HG03103 (cell line): ENCODE data around the gene DGCR6L.
"Not testable (repeated sequence)": the region's sequence is repeated elsewhere in the genome, so short reads cannot be mapped to it uniquely, and the experiment has no call there.

Experiments used
- ATAC-seq: cut with Tn5 transposase; IDR thresholded peaks from one replicate; pipeline ENCODE4 v1.9.1; 2021; ENCODE audit warnings: low read depth; ENCODE audit not compliant: unreplicated experiment

The DGCR6L gene

DNA sequence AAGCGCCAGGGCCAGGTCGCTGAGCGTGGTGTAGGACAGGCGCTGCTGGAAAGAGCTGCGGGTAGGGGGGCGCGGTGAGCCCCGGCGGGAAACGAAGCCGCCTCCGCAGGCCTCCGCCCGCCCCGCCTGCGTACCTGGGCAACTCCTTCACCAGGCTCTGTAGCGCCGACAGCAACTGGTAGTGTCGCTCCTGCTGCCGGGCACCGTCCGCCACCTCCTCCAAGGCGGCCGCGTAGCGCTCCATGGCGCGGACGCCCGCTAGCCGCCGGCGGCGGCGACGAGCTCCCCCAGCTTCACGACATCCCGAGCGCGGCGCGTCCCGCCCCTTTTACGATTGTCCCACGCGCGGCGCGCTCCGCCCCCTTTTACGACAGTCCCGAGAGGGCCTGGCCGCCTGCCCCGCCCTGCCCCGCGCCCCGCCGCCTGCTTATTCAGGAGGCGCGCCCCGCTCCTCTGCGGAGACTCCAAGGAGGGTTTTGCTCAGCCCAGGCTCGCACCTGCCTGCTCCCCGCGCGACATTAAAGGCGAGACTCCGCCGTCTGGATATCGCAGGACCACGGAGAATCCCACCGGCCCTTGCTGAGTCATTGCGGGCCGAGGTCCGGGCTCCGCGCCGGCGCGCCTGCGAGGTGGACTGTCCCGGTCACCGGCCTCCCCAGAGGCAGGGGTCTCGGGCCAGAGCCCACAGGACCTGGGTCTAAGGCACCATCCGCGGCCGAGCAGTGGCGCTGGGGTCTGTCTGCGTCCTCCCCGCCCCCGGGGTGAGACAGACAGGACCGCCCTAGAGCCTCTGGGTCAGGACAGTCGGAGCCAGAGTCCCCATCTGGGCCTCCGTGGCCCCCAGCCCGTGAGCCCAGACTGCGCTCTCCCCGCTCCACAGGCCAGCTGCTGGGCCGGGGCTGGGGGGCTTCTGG is at the start of gene DGCR6L:
TSS of gene DGCR6L (minus strand) at position 316 of the 914 bp plus-strand sequence. CDS start at position 244, 72 bp downstream.
- no peak for ATAC-seq

DNA sequence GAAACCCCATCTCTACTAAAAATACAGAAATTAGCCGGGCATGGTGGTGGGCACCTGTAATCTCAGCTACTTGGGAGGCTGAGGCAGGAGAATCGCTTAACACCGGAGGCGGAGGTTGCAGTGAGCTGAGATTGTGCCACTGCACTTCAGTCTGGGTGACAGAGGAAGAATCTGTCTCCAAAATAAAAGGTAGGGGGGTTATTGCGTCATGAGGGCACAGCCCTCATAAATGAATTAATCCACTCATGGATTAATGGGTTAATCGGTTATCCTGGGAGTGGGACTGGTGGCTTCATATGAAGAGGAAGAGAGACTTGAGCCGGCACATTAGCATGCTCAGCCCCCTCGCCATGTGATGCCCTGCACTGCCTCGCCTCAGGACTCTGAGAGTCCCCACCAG is 49.0 kb upstream of the DGCR6L start:
- not testable (repeated sequence) for ATAC-seq

DNA sequence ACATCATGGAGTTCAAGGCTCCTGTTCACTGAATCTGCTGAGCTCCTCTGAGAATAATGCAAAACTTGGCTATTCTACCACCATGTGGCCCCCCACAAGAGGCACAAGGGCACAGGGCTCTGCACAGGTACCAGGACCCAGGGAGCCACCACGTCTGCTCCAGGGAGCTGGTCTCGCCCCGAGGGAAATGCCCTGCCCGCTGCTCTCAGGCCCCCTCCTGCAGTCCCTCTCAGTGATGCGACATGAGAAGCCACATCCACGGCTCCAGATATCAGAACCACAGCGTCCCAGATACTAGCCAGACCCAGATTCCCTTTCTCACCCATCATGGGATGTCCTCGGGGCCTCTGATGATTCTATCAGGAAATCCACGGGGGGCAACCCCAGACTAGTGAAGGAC is 47.0 kb upstream of the DGCR6L start:
- ATAC-seq: not testable (repeated sequence)

DNA sequence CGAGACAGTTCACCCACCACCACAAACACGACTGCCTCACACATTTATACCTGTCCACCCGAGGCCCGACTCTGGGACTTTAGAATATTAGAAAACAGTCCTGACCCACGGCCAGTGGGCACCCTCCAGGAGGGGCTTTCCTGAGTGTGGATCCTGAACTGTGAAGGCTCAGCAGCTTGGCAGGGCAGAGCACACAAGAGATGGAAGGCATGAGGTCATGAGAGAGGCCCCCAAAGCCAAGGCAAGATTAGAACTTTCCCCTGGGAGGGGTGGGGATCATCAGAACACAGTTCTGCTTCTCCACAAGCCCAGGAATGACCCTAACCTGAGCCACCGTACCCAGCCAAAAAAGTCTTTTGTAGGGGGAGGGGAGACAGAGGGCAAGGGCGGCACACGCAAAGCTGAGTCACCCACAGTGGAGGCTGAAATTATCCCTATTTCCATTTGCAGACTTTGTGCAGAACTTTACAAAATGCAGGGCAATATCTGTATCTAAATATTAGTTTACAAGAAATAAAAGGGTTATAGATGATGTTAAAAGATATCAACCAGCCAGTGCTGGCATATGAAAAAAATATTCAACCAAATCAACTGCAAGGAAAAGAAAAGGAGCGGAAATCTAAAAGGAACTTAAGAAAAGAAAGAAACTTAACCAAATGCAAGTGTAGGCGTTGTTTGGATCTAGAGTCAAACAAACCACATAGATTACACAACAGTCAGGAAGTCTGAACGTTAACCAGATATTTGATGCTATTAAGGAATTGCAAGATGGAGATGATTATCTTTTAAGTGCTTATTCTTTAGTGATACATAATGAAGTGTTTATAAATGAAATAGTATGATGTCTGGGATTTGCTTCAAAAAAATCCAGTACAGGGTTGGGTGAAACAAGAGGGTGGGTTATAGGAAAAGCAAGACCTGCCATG is 44.7 kb upstream of the DGCR6L start:
- not testable (repeated sequence) for ATAC-seq

DNA sequence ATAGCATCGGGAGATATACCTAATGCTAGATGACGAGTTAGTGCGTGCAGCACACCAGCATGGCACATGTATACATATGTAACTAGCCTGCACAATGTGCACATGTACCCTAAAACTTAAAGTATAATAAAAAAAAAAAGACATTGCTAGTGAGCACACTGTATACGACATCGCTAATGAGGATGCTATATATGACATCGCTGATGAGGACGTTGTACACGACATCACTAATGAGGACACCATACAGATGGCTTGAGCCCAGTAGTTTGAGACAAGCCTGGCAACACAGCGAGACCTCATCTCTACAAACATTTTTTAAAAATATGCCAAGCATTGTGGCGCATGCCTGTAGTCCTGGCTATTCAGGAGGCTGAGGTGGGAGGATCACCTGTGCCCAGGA is 42.5 kb upstream of the DGCR6L start:
- ATAC-seq: not testable (repeated sequence)

DNA sequence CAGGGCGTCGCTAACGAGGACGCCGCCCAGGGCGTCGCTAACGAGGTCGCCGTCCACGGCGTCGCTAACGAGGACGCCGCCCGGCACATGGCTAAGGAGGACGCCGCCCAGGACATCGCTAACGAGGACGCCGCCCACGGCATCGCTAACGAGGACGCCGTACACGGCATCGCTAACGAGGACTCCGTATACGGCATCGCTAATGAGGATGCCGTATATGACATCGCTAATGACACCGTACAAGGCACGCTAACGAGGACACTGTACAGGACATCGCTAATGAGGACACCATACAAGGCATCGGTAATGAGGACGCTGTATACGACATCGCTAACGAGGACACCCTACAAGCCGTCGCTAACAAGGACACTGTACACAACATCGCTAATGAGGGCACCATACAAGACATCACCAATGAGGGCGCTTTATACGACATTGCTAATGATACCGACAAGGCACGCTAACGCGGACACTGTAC is 41.9 kb upstream of the DGCR6L start:
- ATAC-seq: not testable (repeated sequence)

DNA sequence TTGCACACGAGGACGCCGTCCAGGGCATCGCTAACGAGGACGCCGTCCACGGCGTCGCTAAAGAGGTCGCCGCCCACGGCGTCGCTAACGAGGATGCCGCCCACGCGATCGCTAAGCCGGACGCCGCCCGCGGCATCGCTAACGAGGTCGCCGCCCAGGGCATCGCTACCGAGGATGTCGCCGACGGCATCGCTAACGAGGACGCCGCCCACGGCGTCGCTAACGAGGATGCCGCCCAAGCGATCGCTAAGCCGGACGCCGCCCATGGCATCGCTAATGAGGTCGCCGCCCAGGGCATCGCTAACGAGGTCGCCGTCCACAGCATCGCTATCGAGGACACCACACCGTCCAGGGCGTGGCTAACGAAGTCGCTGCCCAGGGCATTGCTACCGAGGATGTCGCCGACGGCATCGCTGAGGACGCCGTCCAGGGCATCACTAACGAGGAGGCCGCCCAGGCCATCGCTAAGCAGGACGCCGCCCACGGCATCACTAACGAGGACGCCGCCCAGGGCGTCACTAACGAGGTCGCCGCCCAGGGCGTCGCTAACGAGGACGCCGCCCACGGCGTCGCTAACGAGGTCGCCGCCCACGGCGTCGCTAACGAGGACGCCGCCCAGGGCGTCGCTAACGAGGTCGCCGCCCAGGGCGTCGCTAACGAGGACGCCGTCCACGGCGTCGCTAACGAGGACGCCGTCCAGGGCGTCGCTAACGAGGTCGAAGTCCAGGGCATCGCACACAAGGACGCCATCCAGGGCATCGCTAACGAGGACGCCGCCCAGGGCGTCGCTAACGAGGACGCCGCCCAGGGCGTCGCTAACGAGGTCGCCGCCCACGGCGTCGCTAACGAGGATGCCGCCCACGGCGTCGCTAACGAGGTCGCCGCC is 41.2 kb upstream of the DGCR6L start:
- not testable (repeated sequence) for ATAC-seq

DNA sequence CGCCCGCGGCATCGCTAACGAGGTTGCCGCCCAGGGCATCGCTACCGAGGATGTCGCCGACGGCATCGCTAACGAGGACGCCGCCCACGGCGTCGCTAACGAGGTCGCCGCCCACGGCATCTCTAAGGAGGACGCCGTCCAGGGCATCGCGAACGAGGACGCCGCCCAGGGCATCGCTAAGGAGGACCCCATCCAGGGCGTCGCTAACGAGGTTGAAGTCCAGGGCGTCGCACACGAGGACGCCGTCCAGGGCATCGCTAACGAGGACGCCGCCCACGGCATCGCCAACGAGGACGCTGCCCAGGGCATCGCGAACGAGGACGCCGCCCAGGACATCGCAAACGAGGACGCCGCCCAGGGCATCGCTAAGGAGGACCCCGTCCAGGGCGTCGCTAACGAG is 40.4 kb upstream of the DGCR6L start:
- ATAC-seq: not testable (repeated sequence)

DNA sequence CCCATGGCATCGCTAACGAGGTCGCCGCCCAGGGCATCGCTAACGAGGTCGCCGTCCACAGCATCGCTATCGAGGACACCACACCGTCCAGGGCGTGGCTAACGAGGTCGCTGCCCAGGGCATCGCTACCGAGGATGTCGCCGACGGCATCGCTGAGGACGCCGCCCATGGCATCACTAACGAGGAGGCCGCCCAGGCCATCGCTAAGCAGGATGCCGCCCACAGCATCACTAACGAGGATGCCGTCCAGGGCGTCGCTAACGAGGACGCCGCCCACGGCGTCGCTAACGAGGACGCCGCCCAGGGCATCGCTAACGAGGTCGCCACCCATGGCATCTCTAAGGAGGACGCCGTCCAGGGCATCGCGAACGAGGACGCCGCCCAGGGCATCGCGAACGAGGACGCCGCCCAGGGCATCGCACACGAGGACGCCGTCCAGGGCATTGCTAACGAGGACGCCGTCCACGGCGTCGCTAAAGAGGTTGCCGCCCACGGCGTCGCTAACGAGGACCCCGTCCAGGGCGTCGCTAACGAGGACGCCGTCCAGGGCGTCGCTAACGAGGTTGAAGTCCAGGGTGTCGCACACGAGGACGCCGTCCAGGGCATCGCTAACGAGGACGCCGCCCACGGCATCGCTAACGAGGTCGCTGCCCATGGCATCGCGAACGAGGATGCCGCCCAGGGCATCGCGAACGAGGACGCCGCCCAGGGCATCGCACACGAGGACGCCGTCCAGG is 38.8 kb upstream of the DGCR6L start:
- not testable (repeated sequence) for ATAC-seq

DNA sequence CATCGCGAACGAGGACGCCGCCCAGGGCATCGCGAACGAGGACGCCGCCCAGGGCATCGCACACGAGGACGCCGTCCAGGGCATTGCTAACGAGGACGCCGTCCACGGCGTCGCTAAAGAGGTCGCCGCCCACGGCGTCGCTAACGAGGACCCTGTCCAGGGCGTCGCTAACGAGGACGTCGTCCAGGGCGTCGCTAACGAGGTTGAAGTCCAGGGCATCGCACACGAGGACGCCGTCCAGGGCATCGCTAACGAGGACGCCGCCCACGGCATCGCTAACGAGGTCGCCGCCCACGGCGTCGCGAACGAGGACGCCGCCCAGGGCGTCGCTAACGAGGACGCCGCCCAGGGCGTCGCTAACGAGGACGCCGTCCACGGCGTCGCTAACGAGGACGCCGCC is 38.1 kb upstream of the DGCR6L start:
- ATAC-seq: not testable (repeated sequence)

DNA sequence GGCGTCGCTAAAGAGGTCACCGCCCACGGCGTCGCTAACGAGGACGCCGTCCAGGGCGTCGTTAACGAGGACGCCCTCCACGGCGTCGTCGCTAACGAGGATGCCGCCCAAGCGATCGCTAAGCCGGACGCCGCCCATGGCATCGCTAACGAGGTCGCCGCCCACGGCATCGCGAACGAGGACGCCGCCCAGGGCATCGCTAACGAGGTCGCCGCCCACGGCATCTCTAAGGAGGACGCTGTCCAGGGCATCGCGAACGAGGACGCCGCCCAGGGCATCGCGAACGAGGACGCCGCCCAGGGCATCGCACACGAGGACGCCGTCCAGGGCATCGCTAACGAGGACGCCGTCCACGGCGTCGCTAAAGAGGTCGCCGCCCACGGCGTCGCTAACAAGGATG is 37.0 kb upstream of the DGCR6L start:
- not testable (repeated sequence) for ATAC-seq

DNA sequence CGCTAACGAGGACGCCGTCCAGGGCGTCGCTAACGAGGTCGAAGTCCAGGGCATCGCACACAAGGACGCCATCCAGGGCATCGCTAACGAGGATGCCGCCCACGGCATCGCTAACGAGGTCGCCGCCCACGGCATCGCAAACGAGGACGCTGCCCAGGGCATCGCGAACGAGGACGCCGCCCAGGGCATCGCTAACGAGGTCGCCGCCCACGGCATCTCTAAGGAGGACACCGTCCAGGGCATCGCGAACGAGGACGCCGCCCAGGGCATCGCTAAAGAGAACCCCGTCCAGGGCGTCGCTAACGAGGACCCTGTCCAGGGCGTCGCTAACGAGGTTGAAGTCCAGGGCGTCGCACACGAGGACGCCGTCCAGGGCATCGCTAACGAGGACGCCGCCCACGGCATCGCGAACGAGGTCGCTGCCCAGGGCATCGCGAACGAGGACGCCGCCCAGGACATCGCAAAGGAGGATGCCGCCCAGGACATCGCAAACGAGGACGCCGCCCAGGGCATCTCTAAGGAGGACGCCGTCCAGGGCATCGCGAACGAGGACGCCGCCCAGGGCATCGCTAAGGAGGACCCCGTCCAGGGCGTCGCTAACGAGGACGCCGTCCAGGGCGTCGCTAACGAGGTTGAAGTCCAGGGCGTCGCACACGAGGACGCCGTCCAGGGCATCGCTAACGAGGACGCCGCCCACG is 36.2 kb upstream of the DGCR6L start:
- not testable (repeated sequence) for ATAC-seq

DNA sequence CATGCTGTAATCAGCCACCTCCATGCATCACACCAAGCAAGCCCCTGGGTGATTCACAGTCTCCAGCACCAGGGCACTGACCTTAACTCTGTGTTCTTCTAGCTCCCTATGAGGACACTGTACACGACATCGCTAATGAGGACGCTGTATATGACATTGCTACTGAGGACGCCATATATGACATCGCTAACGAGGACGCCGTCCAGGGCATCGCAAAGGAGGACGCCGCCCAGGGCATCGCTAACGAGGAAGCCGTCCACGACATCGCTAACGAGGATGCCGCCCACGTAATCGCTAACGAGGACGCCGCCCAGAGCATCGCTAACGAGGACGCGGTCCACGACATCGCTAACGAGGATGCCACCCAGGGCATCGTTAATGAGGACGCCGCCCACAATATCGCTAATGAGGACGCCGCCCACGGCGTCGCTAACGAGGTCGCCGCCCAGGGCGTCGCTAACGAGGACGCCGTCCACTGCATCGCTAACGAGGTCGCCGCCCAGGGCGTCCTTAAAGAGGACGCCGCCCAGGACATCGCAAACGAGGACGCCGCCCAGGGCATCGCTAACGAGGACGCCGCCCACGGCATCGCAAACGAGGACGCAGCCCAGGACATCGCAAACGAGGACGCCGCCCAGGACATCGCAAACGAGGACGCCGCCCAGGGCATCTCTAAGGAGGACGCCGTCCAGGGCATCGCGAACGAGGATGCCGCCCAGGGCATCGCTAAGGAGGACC is 34.5 kb upstream of the DGCR6L start:
- ATAC-seq: no peak

DNA sequence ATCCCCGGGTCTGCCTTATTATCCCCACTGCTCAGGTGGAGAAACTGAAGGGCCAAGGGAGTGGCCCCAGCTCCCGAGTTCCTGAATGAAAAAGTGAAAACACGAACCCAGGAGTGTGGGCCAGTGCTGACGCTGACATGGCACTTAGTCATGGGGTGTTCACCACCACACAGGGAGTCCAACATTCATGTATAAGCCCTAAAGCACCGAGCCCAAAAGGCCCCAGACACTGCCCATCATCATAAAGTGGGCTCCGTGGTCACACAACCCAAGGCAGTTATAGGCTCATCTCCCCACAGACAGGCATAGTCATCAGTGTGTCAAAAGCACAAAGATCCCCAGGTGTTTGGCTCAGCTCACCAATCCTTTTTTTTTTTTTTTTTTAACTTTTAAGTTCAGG is 32.7 kb upstream of the DGCR6L start:
- not testable (repeated sequence) for ATAC-seq

DNA sequence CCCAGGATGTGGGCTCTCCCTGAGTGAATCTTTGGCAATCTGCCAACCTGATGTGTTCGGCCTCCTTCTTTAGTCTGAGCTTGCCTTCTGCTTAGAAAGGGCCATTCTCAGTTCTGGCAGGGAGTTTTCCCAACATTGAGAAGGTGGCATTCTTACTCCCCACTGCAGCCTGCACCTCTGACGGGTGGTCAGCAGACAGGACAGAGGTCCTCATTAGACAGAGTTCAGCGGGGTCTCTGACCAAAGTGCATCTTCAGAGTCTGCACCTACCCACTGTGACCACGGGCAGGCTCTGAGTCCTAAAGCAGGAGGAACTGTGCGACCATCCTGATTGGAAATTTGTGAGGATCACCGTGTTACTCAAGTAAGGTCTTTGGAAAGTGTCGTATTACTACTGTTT is 26.7 kb upstream of the DGCR6L start:
- ATAC-seq: not testable (repeated sequence)

DNA sequence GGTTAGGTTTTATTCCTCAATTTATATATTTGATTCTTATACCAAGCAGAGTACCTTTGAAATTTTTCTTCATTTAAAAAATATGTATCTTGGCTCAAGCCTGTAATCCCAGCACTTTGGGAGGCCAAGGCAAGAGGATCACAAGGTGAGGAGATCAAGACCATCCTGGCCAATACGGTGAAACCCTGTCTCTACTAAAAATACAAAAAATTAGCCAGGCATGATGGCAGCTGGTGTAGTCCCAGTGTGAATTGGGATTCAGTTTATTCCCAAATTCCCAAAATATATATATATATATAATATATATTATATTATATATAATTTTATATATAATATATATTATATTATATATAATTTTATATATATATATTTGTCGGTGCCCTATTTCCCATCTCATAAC is 18.4 kb upstream of the DGCR6L start:
- ATAC-seq: not testable (repeated sequence)

DNA sequence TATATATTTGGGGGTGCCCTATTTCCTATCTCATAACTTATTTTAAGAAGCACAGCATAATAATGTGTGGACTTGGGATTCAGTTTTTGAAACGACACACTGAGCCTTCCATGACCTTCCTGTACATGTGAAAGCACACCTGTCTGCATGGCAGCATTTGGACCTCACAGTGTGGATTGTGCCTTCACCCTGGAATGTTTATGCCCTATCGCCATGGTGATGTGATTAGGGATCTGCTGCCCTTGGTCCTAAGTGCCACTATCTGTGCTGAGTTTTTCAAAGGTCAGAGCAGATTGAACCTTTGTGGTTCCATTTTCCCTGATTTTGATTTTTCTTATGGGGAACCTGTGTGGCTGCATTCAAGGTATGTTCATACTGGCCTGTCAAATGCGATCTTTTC is 17.9 kb upstream of the DGCR6L start:
- ATAC-seq: not testable (repeated sequence)

DNA sequence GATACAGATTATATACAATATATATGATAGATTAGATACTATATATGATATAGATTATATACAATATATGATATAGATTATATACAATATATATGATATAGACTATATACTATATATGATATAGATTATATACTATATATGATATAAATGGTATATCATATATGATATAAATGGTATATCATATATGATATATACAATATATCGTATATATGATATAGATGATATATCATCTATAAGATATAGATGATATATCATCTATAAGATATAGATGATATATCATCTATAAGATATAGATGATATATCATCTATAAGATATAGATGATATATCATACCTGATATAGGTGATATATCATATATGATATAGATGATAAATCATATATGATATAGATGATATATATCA is 16.7 kb upstream of the DGCR6L start:
- not testable (repeated sequence) for ATAC-seq
